Measurements from ENCODE around the gene BMPR1B. TPM values are rescaled to one million over a fixed set of nuclear protein-coding genes. Genes with fewer than 3 reads are reported as not detected.
"Not testable (repeated sequence)": the region's sequence is repeated elsewhere in the genome, so short reads cannot be mapped to it uniquely, and the experiment has no call there.

Gene BMPR1B
- total and polyA plus RNA-seq, 4 donors: 0.27 to 0.70 (median 0.48) TPM

DNA sequence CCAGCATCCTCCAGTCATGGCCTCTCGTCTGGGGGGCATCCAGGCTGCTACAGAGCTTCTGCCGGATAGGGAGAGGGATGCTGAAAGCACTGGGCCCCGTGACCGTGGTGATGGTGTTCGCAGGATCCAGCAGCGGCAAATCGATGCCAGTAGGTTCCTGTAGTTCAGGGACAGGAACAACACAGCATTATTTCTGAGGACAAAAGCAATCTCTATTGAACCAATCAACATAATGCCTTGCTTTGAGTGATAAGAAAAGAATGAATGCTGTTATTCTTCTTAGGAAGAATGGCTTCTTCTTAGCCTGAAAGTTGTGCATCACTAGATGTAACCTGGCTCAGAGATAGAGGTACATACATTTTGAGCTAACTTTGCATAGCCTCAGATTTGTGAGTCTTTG, 412.4 kb downstream of the BMPR1B start:
- peaks cover 0 to 5% (median 0%) of the 10 kb centered on the region in 4 donors for H3K27me3 ChIP-seq (ENCODE audit: control insufficient read depth in 4 of 4, insufficient read depth in 4 of 4, low read length in 3 of 4)

GRCh38 chr4:95171377-95171776, 413.6 kb downstream of the BMPR1B start:
- H3K36me3 ChIP-seq (ENCODE audit: control insufficient read depth in 4 of 4, insufficient read depth in 3 of 4, low read depth in 1 of 4, low read length in 3 of 4); H3K27ac ChIP-seq (ENCODE audit: low read depth in 1 of 2, low read length in 2 of 2); H3K9ac ChIP-seq (ENCODE audit: low read depth in 1 of 2, low read length in 2 of 2); DNase-seq (ENCODE audit: low spot score); H3K27me3 ChIP-seq (ENCODE audit: control insufficient read depth in 4 of 4, insufficient read depth in 4 of 4, low read length in 3 of 4); H3K4me1 ChIP-seq (ENCODE audit: control insufficient read depth in 4 of 4, insufficient read depth in 4 of 4, low read length in 3 of 4); H3K4me3 ChIP-seq (ENCODE audit: low read depth in 1 of 3, low read length in 3 of 3); H3K9me3 ChIP-seq (ENCODE audit: control insufficient read depth in 4 of 4, low read length in 3 of 4): not testable (repeated sequence)
- 100% methylated on average over 1 of the region's 3 CpGs for WGBS

More for the DNA sequence above, 412.4 kb downstream of the BMPR1B start:
- no peaks in the 10 kb centered on the region for H3K4me1 ChIP-seq (ENCODE audit: control insufficient read depth in 4 of 4, insufficient read depth in 4 of 4, low read length in 3 of 4)
- TF ChIP-seq ZBTB33 (IDR thresholded peaks at IDR 0.05): no peak
- no peak for TF ChIP-seq YY1 (IDR thresholded peaks at IDR 0.05)
- TF ChIP-seq RAD21 (IDR thresholded peaks at IDR 0.05): no peak
- no peak for TF ChIP-seq GABPA (IDR thresholded peaks at IDR 0.05 in 1 of 2, conservative IDR thresholded peaks at IDR 0.05 in 1 of 2)
- no peak for TF ChIP-seq SP1 (IDR thresholded peaks at IDR 0.05)
- TF ChIP-seq, protein P1, sequence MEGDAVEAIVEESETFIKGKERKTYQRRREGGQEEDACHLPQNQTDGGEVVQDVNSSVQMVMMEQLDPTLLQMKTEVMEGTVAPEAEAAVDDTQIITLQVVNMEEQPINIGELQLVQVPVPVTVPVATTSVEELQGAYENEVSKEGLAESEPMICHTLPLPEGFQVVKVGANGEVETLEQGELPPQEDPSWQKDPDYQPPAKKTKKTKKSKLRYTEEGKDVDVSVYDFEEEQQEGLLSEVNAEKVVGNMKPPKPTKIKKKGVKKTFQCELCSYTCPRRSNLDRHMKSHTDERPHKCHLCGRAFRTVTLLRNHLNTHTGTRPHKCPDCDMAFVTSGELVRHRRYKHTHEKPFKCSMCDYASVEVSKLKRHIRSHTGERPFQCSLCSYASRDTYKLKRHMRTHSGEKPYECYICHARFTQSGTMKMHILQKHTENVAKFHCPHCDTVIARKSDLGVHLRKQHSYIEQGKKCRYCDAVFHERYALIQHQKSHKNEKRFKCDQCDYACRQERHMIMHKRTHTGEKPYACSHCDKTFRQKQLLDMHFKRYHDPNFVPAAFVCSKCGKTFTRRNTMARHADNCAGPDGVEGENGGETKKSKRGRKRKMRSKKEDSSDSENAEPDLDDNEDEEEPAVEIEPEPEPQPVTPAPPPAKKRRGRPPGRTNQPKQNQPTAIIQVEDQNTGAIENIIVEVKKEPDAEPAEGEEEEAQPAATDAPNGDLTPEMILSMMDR (IDR thresholded peaks at IDR 0.05; ENCODE audit: low read depth, low read length, missing input control): no peak
- TF ChIP-seq HNF4G (IDR thresholded peaks at IDR 0.05): no peak
- no peak for TF ChIP-seq TAF1 (conservative IDR thresholded peaks at IDR 0.05)
- no peak for TF ChIP-seq RXRA (IDR thresholded peaks at IDR 0.05)
- TF ChIP-seq FOXA2 (IDR thresholded peaks at IDR 0.05): no peak
- no peak overlapping the region for H3K9ac ChIP-seq (ENCODE audit: low read depth in 1 of 2, low read length in 2 of 2)
- no peaks in the 10 kb centered on the region for H3K9me3 ChIP-seq (ENCODE audit: control insufficient read depth in 4 of 4, low read length in 3 of 4)
- DNase-seq (ENCODE audit: low spot score): no peak
- 85% methylated on average over 7 of the region's 7 CpGs for WGBS
- no peaks in the 10 kb centered on the region for H3K36me3 ChIP-seq (ENCODE audit: control insufficient read depth in 4 of 4, insufficient read depth in 3 of 4, low read depth in 1 of 4, low read length in 3 of 4)
- no peak overlapping the region for H3K4me3 ChIP-seq (ENCODE audit: low read depth in 1 of 3, low read length in 3 of 3)
- H3K27ac ChIP-seq (ENCODE audit: low read depth in 1 of 2, low read length in 2 of 2): no peak overlapping the region

DNA sequence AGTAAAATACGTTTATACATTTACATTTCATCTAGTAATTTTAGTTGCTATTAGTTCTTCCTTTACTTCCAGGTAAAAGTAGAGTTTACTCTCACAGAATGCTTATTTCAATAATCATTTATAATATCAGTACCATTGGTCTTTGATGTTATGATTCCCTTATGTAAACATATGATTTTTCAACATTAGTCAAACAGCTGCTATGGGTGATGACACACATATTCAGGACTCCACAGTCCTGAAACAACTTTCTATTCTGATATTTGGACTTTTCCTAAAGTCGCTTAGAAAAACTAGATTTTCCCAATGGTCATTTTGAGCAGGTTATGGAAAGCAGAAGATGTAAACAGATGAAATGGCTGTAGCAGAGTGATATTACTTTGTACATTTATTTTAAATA, 421.2 kb downstream of the BMPR1B start:
- H3K9ac ChIP-seq (ENCODE audit: low read depth in 1 of 2, low read length in 2 of 2): no peak overlapping the region
- DNase-seq (ENCODE audit: low spot score): no peak
- H3K9me3 ChIP-seq (ENCODE audit: control insufficient read depth in 4 of 4, low read length in 3 of 4): no peaks in the 10 kb centered on the region
- no peak overlapping the region for H3K4me3 ChIP-seq (ENCODE audit: low read depth in 1 of 3, low read length in 3 of 3)
- H3K27me3 ChIP-seq (ENCODE audit: control insufficient read depth in 4 of 4, insufficient read depth in 4 of 4, low read length in 3 of 4): peaks cover 0 to 4% (median 0%) of the 10 kb centered on the region in 4 donors
- WGBS: 70% methylated on average over 2 of the region's 2 CpGs
- H3K4me1 ChIP-seq (ENCODE audit: control insufficient read depth in 4 of 4, insufficient read depth in 4 of 4, low read length in 3 of 4): no peaks in the 10 kb centered on the region
- TF ChIP-seq RXRA (IDR thresholded peaks at IDR 0.05): no peak
- no peak for TF ChIP-seq YY1 (IDR thresholded peaks at IDR 0.05)
- TF ChIP-seq FOXA2 (IDR thresholded peaks at IDR 0.05): no peak
- no peak for TF ChIP-seq SP1 (IDR thresholded peaks at IDR 0.05)
- no peak for TF ChIP-seq TAF1 (conservative IDR thresholded peaks at IDR 0.05)
- H3K27ac ChIP-seq (ENCODE audit: low read depth in 1 of 2, low read length in 2 of 2): no peak overlapping the region
- no peaks in the 10 kb centered on the region for H3K36me3 ChIP-seq (ENCODE audit: control insufficient read depth in 4 of 4, insufficient read depth in 3 of 4, low read depth in 1 of 4, low read length in 3 of 4)

Data from liver (tissue), 9 donors.